ENCODE results near the gene IST1.

Gene IST1

DNA sequence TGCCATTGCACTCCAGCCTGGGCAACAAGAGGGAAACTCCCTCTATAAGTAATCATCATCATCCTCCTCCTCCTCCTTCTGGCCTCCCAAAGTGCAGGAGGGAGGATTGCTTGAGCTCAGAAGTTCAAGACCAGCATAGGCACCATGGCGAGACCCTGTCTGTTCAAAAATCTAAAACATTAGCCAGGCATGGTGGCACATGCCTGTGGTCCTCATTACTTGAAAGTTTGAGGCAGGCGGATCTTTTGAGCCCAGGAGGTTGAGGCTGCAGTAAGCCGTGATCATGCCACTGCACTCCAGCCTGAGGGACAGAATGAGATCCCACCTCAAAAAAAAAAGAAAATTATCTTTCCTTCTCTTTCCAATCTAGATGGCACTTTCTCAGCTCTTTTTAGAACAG lies 77.0 kb downstream of the IST1 start:
- TF ChIP-seq, protein P1, sequence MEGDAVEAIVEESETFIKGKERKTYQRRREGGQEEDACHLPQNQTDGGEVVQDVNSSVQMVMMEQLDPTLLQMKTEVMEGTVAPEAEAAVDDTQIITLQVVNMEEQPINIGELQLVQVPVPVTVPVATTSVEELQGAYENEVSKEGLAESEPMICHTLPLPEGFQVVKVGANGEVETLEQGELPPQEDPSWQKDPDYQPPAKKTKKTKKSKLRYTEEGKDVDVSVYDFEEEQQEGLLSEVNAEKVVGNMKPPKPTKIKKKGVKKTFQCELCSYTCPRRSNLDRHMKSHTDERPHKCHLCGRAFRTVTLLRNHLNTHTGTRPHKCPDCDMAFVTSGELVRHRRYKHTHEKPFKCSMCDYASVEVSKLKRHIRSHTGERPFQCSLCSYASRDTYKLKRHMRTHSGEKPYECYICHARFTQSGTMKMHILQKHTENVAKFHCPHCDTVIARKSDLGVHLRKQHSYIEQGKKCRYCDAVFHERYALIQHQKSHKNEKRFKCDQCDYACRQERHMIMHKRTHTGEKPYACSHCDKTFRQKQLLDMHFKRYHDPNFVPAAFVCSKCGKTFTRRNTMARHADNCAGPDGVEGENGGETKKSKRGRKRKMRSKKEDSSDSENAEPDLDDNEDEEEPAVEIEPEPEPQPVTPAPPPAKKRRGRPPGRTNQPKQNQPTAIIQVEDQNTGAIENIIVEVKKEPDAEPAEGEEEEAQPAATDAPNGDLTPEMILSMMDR (IDR thresholded peaks at IDR 0.05), result no peak

DNA sequence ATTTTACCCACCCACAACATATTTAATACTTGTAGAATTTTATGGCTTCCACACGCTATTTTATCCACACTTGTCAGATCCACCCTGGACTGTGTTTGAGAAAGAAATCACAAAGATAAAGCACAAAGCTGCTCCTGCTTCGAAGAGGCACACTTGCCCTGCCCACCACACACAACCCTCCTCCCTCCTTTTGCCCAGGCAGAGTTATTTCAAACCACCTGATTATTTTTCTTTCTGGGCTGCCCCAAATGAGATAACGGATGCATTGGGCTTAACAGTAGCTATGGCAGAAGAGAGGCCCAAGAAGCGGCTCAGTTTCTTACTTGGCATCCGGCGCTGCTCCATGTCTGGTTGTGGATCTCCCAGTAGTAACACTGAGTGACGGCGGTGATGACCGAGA lies 77.7 kb downstream of the IST1 start:
- TF ChIP-seq, protein P1 (IDR thresholded peaks at IDR 0.05), result no peak

DNA sequence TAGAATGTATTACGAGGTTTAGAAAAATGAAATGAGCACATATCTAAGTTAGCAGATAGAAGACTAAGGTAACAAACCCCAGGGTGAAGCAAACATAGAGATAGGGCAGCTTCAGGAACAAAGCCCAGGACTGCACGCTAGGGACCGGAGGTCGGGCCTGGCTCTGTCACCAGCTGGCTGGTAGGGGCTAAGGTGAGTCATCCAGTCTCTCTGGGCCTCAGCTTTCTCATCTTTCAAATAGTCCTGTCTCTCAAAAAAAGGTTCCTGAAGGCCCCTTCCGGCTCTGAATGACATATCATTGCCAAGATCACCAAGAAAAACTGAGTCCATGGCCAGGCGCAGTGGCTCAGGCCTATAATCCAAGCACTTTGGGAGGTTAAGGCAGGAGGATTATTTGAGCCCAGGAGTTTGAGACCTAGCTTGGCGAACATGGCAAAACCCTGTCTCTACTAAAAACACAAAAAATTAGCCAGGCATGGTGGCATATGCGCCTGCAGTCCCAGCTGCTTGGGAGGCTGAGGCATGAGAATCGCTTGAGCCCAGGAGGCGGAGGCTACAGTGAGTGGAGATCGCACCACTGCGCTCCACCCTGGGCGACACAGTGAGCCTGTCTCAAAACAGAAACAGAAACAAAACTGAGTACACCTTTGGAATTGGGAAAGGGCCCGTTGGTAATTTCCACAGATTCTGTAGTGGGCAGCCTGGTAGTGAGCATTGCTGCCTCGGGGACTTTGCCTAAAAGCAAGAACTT lies 78.9 kb downstream of the IST1 start:
- TF ChIP-seq, protein P1 (IDR thresholded peaks at IDR 0.05), result no peak
